ENCODE data around the gene TIMM10.
"Not testable (repeated sequence)": the region's sequence is repeated elsewhere in the genome, so short reads cannot be mapped to it uniquely, and the experiment has no call there.

Gene TIMM10

DNA sequence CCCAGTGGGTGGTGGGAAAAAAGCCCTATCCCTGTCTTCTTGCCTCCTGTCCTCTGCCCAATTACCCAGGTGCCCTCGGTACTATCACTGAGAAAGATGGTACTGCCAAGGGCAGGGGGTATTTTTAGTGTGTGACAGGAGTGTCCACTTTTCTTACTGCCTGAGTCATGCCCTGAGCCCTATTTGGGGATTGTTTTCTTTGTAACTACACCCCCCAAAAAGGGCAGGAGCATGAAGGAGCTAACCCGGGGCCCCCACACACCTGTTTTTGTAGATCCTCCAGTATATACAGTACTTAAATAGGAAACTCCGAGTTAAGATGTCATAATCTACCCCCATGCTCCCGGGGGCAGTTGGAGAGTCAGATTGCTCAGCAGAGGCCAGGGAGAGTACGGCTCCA is 10.6 kb upstream of the TIMM10 start:
- DNase-seq: no peak

DNA sequence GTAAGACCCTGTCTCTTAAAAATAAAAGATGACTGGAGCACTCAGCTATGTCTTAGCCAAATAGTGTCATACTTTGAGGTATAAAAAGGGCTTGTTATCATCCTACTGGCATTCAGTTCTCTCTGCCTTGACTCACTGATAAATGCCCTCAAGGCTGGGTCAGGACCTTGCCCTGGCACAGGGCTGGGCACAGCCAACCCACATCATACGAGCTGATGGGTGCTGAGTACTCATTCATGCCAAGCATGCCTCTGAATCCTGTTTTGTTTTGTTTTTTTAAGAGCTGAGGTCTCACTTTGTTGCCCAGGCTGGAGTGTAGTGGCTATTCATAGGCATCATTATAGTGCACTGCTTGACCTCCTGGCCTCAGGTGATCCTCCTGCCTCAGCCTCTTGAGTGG is 8.8 kb upstream of the TIMM10 start:
- no peak for DNase-seq

DNA sequence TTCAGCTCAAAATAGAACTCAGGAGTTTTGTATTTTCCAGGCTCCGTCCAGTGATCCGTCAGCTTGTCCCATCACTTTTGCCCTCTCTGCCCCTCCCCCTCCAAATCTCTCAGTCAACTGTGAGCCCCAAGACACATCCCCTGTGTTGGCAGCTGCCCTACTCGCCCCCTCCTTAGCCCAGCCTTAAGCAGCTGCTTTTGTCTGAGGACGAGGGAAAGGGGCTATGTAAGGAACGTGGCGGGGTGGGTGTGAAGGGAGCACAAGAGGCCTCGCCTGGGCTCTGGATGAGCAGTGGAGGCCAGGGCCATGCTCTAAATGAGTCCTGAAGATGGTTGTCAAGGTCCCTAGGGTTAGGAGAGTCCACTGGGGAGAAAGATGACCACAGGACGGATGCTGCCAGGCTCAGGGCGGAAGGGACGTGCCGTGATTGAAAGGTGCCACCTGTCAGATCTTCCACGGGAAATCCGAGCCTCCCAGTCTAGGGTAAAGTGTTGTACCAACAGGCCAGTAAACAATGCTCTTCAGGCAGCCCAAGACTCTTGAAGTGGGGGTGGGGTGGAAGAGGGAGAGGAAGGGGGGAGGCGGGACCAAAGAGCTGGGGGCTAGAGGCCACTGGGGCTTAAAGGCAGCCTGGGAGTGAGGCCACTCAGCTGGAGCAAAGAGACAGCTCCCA is 6.5 kb upstream of the TIMM10 start, which contains the start of gene SMTNL1:
Gene SMTNL1, plus strand, starts transcription at position 649 of the 673 bp plus-strand sequence. CDS start 5,048 bp downstream, outside the sequence.
- no peak for DNase-seq

DNA sequence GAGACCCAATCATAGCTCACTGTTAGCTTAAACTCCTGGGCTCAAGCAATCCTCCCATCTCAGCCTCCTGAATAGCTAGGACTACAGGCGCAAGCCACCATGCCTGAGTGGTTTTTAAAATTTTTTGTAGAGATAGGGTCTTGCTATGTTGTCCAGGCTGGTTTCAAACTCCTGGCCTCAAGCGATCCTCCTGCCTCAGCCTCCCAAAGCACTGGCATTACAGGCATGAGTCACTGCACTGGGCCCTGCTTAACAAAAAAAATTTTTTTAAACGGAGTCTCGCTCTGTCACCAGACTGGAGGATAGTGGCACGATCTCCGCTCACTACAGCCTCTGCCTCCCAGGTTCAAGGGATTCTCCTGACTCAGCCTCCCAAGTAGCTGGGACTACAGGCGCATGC is 3.9 kb upstream of the TIMM10 start:
- not testable (repeated sequence) for DNase-seq

DNA sequence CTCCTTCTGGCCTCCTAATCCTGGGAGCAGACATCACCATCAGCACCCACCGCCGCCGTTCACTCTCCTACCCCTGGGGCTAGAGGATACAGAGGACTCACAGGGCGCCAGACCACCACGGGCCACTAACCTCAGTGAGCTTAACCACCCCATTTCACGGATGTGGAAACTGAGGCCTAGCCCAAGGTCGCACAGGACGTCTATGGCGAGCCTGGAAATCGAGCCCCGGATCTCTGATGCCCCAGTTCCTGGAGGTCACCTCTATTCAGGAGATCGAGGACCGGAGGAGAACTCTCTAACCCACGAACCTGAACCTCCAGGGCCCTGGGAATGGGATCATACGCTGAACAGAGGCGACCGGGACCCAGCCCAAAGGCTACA is 349 bp downstream of the TIMM10 start:
- DNase-seq: no peak

DNA sequence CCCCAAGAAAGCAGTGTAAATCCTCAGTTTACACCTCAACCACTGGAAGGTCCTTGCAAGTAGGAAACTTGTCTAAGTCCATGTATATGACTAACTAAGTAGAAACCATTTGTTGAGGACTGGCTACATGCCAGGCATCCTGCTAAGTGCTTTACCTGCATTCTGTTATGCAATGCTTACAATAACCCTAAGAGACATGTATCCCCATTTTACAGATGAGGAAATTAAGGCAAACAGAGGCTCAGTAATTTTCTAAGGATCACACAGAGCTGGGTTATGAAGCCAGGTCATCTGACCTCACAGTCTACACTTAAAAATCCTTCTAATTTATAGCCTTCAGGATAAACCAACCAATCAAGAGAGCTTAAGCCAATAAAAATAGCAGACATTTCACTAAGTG is 1.5 kb downstream of the TIMM10 start:
- no peak for DNase-seq

DNA sequence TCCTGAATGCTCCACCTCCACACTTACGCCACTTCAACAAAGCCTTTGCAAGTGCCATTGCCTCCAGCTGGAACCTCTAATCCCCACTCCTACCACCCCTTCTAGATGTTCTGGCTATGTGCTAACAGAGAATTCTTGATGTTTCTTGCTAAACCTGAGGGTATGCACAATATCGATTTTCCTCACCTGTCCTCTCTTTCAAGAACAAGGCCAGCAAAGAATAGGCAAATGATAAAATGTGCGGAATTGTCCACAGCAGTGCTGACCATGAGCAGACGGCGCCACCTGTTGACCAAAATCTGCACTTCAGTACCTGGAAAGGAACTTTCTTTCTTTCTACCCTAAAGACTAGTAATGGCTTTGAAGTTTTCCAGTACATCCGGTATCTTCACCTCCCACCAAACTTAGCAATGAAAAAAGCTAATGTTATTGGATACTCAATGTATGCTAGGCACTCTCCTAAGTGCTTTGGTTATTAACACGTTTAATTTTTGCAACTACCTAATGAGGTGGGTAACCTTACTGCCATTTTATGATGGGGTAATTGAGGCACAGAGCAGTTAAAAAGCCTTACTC is 3.4 kb downstream of the TIMM10 start:
- DNase-seq: no peak

DNA sequence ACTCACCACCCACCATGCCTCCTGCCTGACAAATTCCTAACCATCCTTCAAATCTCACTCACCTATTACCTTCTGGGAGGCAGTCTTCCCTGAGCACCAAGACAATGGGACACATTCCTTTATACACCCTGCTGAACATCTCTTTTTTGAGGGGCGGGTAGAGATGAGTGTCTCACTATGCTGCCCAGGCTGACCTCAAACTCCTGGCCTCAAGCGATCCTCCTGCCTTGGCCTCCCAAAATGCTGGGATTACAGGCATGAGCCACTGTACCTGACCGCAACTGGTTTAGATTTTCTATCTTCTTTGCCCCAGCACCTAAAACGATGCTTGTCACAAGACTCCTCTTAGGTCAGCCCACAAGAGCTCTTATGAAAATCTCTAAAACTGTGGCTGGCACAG is 7.1 kb downstream of the TIMM10 start:
- no peak for DNase-seq

DNA sequence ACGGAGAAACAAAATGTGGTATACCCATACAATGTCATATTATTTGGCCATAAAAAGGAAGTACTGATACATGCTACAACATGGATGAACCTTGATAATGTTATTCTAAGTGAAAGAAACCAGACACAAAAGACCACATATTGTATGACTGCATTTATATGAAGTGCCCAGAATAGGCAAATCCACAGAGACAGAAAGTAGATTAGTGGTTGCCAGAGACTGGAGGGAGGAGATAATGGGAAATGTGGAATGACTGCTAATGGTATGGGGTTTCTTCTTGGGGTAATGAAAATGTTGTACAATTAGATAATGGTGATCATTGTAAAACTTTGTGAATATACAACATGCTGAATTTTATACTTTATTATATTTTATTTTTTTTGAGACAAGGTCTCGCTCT is 9.4 kb downstream of the TIMM10 start:
- DNase-seq: no peak

DNA sequence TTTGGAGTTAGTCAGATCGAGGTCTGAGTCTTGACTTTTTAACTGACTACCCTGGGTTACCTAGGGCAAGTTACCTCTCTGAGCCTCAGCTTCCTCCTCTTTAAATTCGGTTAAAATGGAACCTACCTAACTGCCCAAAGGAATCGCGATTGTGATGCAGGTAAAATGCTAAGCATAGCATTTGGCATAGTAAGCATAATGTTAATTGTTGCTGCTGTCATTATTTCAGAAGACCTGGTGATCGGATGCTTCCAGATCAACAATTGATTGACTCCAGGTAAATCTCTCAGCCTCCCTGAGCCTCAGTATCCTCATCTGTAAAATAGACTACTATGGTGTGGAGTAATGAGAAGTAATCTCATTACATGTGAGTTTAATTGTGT is 14.5 kb downstream of the TIMM10 start:
- DNase-seq: no peak

DNA sequence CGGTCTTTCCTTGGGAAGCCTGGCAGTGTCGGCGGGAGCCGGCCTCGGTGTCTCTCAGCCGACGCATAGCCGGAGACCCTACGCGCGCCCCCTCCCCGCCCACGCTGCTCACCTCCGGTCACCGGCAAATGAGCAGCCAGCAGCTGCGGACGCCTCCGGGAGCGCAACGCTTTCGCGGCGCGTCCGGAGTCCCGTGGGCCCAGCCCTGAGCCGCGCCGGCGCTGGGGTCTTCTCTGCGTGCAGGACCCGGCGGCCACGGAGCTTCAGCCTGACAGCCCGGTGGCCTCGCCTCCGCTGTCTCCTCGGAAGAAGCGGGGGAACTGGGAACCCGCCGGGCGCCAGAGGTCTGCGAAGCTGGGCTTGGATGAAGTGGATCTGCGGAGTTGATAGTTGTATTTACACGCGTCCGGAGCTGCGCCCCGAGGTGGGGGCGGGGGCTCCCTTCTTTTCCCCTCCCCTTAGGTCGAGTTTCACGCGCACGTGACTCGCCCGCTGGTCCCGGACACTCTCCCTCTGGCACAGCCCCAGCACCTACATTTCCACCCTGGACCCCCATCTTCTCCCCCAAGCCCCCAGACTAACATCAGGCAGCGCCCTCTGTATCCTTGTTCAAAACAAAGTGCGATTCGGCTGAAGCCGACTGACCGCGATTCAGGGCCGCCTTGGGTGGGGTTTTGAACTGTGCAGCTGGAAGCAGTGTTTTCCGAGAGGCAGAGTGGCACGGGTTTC is 15.1 kb downstream of the TIMM10 start, which contains the start of gene SLC43A1:
Gene SLC43A1, minus strand, starts transcription at position 371 of the 729 bp plus-strand sequence. CDS start 1,591 bp downstream, outside the sequence.
- no peak for DNase-seq

DNA sequence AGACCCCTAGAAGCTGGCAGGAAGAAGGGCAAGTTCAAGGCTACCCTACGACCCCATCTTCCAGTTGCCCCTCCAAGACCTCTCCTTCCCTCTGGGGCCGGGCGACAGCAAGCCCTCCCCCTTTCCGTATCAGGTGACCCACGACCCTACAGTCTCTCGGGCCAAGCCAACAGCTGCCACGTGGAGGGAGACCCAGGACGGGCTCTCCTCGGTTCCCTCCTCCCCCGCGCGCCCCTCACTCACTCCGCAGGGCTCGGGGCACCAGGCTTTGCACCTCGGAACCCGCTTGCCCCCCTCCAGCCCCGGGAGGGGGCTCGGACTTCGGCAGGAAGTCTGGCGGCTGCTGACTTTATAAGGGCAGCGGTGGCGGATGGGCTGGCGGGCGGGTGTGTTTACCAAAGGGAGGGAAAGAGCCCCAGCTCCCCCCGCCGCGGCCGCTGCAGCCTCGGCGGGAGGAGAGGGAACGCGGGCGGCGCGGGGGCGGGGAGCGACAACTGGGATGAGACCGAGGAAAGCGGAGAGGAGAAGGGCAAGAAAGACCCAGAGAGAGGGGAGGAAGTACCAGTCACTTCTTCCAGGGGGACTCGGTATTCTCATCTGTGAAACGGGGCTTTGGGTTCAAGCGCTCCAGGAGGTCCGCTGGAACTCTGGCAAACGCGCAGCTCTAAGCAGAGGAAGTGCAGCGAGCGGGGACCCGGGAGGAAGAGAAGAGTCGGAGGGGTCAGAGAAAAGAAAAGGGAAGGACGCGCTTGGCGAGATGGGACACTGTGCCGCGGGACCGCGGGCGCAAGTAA is 15.8 kb downstream of the TIMM10 start:
- no peak for DNase-seq

DNA sequence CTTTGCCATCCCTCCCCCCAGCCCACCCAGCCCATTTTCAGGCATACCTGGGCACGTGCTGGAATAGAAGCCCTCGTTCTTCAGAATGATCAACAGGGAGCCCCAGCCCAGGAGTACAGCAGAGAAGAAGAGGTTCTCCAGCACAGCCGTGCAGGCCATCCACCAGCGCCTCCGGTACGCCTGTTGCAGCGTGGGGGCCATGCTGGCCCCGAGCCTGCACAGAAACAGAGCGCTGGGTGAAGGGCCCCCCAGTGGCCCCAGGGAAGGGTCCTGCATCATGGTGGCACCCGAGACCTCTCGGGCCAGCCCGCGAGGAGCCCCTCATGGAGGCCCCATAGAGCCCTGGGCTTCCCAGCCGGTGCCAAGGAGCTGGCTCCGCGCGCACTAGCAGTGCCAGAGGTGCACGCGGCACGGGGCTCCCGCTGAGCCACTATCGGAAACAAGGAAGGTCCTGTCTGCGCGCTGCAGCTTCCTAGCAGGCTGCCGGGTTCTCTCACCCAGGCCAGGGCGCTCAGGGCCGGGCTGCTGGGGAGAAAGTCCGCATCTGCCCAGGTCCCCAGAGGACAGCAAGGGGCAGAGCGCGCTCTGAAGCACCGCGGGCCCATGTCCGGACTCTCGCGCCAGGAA is 16.5 kb downstream of the TIMM10 start:
- DNase-seq: no peak

DNA sequence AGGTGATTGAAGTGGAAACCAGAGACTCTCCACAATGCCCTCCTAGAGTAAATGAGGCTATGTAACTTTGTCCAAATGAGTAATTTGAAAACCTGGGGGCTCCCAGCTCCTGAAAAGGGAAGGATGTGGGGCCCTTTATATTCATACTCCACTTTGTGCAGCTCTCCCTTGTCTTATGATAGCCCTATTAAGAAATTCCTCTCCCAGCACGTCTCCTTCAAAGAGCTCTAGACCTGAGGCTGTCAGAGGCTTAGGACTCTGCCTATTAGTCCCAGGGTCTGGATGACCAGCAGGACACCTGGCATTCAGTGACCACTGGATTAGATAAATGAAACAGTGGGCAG is 17.1 kb downstream of the TIMM10 start:
- no peak for DNase-seq

DNA sequence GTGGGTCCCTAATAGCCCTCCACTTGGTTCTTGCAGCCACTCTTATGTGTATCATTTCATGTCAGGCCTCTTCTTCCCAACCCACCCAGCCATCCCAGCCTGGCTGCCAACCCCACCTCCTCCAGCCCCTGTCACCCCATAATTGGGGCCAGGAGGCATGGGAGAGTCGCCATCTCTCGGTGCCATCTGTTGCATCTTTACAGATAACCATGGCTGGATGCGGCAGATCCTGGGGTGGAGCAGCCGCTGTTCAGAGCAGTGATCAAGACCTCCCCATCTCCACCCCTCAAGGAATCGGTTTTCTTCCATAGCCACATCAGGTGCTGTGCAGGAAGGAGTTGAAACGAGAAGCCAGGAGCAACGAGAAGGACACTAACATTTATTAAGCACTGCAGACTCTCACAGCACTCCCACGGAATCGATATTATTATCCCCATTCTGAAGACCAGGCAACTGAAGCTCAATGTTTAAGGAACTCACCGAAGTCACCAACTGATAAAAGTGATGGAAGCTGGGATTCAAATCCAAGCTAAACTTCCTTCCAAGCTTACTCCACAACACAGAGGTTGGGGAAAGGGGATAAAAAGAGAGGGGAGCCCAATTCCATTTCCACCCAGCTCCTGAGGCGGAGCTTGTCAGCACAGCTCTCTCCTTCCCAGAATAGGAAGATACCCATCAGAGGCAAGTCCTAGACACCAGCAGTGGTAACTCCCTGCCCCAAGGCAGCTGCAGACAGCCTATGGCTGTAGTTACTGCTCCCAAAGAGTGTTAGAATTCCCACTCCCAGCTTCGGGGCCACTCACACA is 17.7 kb downstream of the TIMM10 start:
- no peak for DNase-seq

DNA sequence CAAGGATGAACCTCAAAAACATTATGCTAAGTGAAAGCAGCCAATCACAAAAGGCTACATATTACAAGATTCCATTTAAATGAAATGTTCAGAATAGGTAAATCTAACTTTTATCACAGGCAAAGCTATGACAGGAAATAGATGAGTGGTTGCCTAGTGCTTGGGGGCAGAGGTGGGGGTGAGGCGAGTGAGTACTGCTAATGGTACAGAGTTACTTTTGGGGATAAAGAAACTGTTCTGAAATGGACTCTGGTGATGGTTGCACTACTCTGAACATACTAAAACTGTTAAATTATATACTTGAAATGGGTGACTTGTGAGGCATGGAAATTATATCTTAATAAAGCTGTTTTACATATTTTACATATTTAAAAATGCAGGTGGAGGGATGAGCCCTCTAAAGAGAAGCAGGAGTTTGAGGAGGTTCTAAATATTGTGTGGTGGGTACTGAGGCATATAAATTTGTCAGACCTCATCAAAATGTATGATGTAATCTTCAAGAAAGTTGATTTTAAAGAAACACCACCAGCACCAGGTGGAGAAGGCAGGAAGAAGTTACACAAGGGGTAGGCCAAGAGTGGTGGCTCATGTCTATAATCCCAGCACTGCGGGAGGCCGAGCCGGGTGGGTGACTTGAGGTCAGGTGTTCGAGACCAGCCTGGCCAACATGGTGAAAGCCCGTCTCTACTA is 18.7 kb downstream of the TIMM10 start:
- no peak for DNase-seq

DNA sequence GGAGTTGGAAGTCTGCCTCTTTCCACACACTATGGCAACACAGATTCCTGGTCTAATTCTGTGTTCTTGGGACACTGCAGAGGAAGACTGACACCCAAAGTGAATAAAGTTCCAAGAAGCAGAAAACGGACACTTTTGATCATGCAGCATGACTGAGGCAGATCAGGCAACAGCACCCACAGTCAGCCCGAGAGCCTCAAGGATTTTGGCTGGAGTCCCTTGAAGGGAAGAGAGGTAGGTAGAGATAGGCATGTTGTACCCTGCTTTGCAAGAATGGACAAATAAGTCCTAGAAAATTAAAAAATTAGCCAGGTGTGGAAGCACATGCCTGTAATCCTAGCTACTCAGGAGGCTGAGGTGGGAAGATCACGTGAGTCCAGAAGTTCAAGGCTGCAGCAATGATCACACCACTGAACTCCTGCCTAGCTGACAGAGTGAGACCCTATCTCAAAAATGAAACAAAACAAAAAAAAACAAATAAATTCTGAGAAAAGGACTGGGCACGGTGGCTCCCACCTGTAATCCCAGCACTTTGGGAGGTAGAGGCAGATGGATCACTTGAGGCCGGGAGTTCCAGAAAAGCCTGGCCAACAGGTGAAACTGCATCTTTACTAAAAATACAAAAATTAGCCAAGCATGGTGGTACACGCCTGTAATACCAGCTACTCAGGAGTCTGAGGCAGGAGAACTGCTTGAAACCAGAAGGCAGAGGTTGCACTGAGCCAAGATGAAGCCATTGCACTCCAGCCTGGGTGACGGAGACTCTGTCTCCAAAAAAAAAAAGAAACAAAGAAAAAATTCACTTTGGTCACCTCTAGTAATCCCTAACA is 22.0 kb downstream of the TIMM10 start:
- no peak for DNase-seq

DNA sequence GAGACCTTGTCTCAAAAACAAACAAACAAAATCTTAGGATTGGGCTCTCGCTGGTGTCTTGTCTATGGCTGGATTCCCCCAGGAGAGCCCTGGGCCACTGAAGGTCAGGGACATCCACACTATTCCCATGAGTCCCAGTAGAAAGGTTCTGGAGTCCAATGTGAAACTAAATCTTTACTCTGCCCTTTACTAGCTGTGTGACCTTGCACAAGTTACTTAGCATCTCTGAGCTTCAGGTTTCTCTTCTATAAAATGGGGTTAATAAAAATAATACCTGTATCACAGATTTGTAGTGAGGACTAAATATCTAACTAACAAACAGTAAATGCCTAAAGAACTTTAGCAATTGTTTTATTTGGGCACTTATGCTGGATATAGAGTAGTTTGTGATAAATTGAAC is 24.0 kb downstream of the TIMM10 start:
- DNase-seq: no peak

DNA sequence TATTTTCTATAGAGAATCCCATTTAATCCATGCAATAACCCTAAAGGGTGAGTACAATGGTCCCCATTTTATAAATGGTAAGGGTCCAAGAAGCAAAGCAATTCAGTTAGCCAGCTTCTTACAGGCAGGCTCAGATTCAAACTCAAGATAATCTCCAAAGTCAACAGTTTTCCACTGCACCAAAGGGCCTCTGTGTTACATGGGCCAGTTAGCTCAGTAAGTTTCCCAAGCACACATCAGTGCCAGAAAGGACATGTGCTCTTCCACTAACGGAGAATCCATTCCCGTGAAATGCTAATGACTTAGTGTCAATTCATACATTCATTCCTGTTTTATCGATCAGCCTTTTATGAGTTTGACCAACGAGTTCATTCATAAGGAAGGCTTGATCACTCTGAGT is 26.0 kb downstream of the TIMM10 start:
- DNase-seq: no peak

DNA sequence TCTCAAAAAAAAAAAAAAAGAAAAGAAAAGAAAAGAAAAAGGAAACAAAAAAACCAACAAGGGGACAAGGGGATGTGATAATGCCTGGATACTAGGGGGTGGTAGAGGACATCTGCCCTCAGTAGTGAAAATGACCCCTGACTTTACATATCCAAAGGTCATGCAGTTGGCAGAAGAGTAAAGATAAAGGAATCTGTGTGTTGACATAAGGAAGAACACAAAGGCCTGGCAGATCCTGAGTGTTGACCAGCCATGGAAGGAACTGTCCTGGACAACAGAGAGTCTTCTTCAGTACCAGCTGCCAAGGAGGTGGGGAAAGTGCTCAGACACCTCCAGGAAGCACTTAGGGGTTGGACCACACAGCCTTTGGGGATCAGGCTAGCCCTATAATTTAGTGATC is 27.7 kb downstream of the TIMM10 start:
- DNase-seq: no peak

DNA sequence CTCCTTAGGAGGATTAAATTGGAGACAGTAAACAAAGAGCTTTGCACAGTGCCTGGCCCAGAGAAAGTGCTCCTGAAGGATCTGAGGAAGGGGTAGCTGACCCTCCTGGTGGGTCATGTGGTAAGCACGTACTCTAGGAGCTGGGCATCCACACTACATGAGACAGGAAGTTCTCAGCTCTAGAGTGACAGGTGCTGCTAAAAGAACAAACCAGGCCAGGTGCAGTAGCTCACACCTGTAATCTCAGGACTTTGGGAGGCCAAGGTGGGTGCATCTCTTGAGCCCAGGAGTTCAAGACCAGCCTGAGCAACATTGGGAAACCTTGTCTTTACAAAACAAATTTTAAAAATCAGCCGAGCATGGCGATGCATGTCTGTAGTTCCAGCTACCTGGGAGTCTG is 28.2 kb downstream of the TIMM10 start:
- no peak for DNase-seq

All from cortex of kidney (tissue), 1 donor.